PFSK-1 (cell line): ENCODE results near the gene SESN3.

Source experiments
- FOXP2 ChIP-seq: optimal IDR thresholded peaks from 2 replicates; pipeline ENCODE3; 2011; ENCODE audit warnings: borderline replicate concordance, control low read depth, inconsistent platforms; ENCODE audit not compliant: insufficient read depth; ENCODE audit errors: extremely low read length, extremely low read depth
- POLR2AphosphoS5 ChIP-seq: IDR thresholded peaks from 2 replicates; pipeline ENCODE4 v1.6.1; 2012; ENCODE audit warnings: low read depth, mild to moderate bottlenecking, control low read depth, low read length, moderate library complexity
- TAF1 ChIP-seq: IDR thresholded peaks from 2 replicates; pipeline ENCODE4 v1.6.1; 2012; ENCODE audit warnings: low read length, control low read depth, borderline replicate concordance; ENCODE audit not compliant: insufficient read depth
- TF ChIP-seq, protein P1 (sequence below), 2 experiments: IDR thresholded peaks; 2 replicates each; pipeline versions ENCODE4 v1.6.1 to v1.8.0; 2011 to 2012; ENCODE audit warnings: low read depth in 2 of 2, low read length in 2 of 2, control low read depth in 1 of 2, inconsistent platforms in 1 of 2, mild to moderate bottlenecking in 1 of 2, moderate library complexity in 1 of 2; ENCODE audit not compliant: insufficient read depth in 1 of 2

DNA sequence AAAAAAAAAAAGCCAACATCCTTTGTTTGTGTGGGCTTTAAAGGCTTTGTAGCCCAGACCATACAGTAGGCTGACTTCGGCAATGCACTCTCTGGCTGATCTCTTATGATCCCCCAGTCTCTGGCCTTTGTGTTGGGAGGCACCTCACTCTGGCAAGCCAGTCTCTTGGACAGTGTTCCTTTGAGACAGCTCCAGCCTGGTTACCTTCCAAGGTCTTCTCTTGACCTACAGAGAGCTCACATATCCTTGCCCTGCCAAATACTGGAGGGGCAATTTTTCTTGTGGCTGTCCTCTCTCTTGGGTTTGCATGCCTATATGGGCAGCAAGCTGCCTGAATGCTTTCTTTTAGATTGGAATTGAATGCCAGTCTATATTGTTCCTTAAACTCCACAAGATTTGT is 69.8 kb downstream of the SESN3 start:
- no peak for TF ChIP-seq TAF1
- TF ChIP-seq POLR2AphosphoS5, result no peak
- no peak for TF ChIP-seq FOXP2
- TF ChIP-seq, protein P1, sequence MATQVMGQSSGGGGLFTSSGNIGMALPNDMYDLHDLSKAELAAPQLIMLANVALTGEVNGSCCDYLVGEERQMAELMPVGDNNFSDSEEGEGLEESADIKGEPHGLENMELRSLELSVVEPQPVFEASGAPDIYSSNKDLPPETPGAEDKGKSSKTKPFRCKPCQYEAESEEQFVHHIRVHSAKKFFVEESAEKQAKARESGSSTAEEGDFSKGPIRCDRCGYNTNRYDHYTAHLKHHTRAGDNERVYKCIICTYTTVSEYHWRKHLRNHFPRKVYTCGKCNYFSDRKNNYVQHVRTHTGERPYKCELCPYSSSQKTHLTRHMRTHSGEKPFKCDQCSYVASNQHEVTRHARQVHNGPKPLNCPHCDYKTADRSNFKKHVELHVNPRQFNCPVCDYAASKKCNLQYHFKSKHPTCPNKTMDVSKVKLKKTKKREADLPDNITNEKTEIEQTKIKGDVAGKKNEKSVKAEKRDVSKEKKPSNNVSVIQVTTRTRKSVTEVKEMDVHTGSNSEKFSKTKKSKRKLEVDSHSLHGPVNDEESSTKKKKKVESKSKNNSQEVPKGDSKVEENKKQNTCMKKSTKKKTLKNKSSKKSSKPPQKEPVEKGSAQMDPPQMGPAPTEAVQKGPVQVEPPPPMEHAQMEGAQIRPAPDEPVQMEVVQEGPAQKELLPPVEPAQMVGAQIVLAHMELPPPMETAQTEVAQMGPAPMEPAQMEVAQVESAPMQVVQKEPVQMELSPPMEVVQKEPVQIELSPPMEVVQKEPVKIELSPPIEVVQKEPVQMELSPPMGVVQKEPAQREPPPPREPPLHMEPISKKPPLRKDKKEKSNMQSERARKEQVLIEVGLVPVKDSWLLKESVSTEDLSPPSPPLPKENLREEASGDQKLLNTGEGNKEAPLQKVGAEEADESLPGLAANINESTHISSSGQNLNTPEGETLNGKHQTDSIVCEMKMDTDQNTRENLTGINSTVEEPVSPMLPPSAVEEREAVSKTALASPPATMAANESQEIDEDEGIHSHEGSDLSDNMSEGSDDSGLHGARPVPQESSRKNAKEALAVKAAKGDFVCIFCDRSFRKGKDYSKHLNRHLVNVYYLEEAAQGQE (IDR thresholded peaks at IDR 0.05; ENCODE audit: insufficient read depth in 1 of 2, low read depth in 2 of 2, low read length in 2 of 2), result no peak
